GM23338 (cell line): ENCODE data around the gene GADD45B. TPM values are rescaled to one million over a fixed set of nuclear protein-coding genes. Genes with fewer than 3 reads are reported as not detected.

Source experiments
- ATAC-seq: fragments of 200-7000 bp; cut with Tn5 transposase; 3 replicates; pipeline ENCODE4 v1.9.1; 2020
- DNase-seq: peaks from one replicate; pipeline ENCODE4 v3.0.0-alpha.2; 2015; ENCODE audit warnings: low spot score
- H2AFZ ChIP-seq: fragments of 200-600 bp; sonication (generic); 2 replicates; pipeline ENCODE4 v1.8.0; 2016; ENCODE audit warnings: antibody characterized with exemption, mild to moderate bottlenecking, moderate library complexity
- H3F3A ChIP-seq: fragments of 200-600 bp; sonication (generic); replicated peaks from 2 replicates; pipeline ENCODE4 v1.8.0; 2017; ENCODE audit warnings: antibody characterized with exemption, mixed run types, low read depth
- H3K27ac ChIP-seq: fragments of 200-600 bp; sonication (generic); 2 replicates; pipeline ENCODE4 v1.6.1; 2016; ENCODE audit warnings: low read depth
- H3K27me3 ChIP-seq: fragments of 200-600 bp; sonication (generic); 2 replicates; pipeline ENCODE4 v1.8.0; 2016; ENCODE audit warnings: mild to moderate bottlenecking, mixed run types, moderate library complexity; ENCODE audit not compliant: insufficient read depth
- H3K36me3 ChIP-seq: fragments of 200-600 bp; sonication (generic); 2 replicates; pipeline ENCODE4 v1.8.0; 2016; ENCODE audit warnings: mild to moderate bottlenecking; ENCODE audit not compliant: insufficient read depth
- H3K4me1 ChIP-seq: fragments of 200-600 bp; sonication (generic); 2 replicates; pipeline ENCODE4 v1.8.0; 2016; ENCODE audit warnings: mild to moderate bottlenecking, moderate library complexity; ENCODE audit not compliant: insufficient read depth
- H3K4me2 ChIP-seq: fragments of 200-600 bp; sonication (generic); 2 replicates; pipeline ENCODE4 v1.7.1; 2017; ENCODE audit warnings: mixed run types
- H3K4me3 ChIP-seq: fragments of 200-600 bp; sonication (generic); 2 replicates; pipeline ENCODE4 v1.6.1; 2016; ENCODE audit warnings: mixed run types
- H3K79me2 ChIP-seq: fragments of 200-600 bp; sonication (generic); replicated peaks from 2 replicates; pipeline ENCODE4 v1.8.0; 2017; ENCODE audit warnings: mild to moderate bottlenecking; ENCODE audit not compliant: insufficient read depth
- H3K9me2 ChIP-seq: fragments of 200-600 bp; sonication (generic); 2 replicates; pipeline ENCODE4 v1.8.0; 2017; ENCODE audit not compliant: insufficient read depth
- H4K20me1 ChIP-seq: fragments of 200-600 bp; sonication (generic); replicated peaks from 2 replicates; pipeline ENCODE4 v1.8.0; 2017; ENCODE audit warnings: mild to moderate bottlenecking; ENCODE audit not compliant: insufficient read depth
- H3K27ac Mint-ChIP-seq: 2 replicates; pipeline ENCODE4 v1.8.0; 2020; ENCODE audit warnings: inconsistent platforms, mild to moderate bottlenecking, moderate library complexity, mixed read lengths
- H3K27me3 Mint-ChIP-seq: 3 replicates; pipeline ENCODE4 v1.8.0; 2022; ENCODE audit warnings: low read depth, mild to moderate bottlenecking, moderate library complexity, mixed read lengths, inconsistent platforms; ENCODE audit not compliant: insufficient read depth, poor library complexity
- H3K36me3 Mint-ChIP-seq: 3 replicates; pipeline ENCODE4 v1.8.0; 2021; ENCODE audit warnings: low read depth, mild to moderate bottlenecking, inconsistent platforms, moderate library complexity, mixed read lengths
- H3K4me1 Mint-ChIP-seq: 3 replicates; pipeline ENCODE4 v1.8.0; 2020; ENCODE audit warnings: mild to moderate bottlenecking, inconsistent platforms, mixed read lengths
- H3K4me3 Mint-ChIP-seq: 3 replicates; pipeline ENCODE4 v1.8.0; 2021; ENCODE audit warnings: moderate library complexity, mild to moderate bottlenecking, inconsistent platforms, mixed read lengths
- H3K9me3 Mint-ChIP-seq: 3 replicates; pipeline ENCODE4 v1.8.0; 2020; ENCODE audit warnings: moderate library complexity, mild to moderate bottlenecking, inconsistent platforms, mixed read lengths
- CREB1 ChIP-seq: fragments of 250-450 bp; sonication (Bioruptor Pico); IDR thresholded peaks from 2 replicates; pipeline ENCODE4 v1.5.0; 2020; ENCODE audit warnings: low read depth, mild to moderate bottlenecking, moderate library complexity
- EZH2 ChIP-seq: fragments of 200-600 bp; sonication (generic); IDR thresholded peaks from one replicate; pipeline ENCODE4 v1.8.0; 2017; ENCODE audit warnings: antibody characterized with exemption, mild to moderate bottlenecking, low read depth; ENCODE audit not compliant: unreplicated experiment
- EZH2phosphoT487 ChIP-seq: fragments of 200-600 bp; sonication (generic); IDR thresholded peaks from one replicate; pipeline ENCODE4 v1.8.1; 2018; ENCODE audit warnings: antibody characterized with exemption; ENCODE audit not compliant: unreplicated experiment
- JUNB ChIP-seq: IDR thresholded peaks from one replicate; pipeline ENCODE4 v1.6.1; 2016; ENCODE audit warnings: antibody characterized with exemption; ENCODE audit not compliant: unreplicated experiment
- NANOG ChIP-seq: IDR thresholded peaks from 2 replicates; pipeline ENCODE4 v1.6.1; 2016; ENCODE audit warnings: antibody characterized with exemption, borderline replicate concordance
- POLR2AphosphoS5 ChIP-seq: IDR thresholded peaks from 2 replicates; pipeline ENCODE4 v1.6.1; 2016; ENCODE audit warnings: antibody characterized with exemption, low read depth
- STAT1 ChIP-seq: IDR thresholded peaks from one replicate; pipeline ENCODE4 v1.6.1; 2016; ENCODE audit warnings: antibody characterized with exemption; ENCODE audit not compliant: unreplicated experiment
- ZNF114 ChIP-seq: fragments of 250-450 bp; sonication (Bioruptor Pico); IDR thresholded peaks from 2 replicates; pipeline ENCODE4 v1.5.0; 2020; ENCODE audit warnings: mild to moderate bottlenecking, moderate library complexity
- ZNF331 ChIP-seq: fragments of 250-450 bp; sonication (Bioruptor Pico); IDR thresholded peaks from 2 replicates; pipeline ENCODE4 v1.5.0; 2020; ENCODE audit warnings: low read depth, mild to moderate bottlenecking, moderate library complexity
- polyA plus RNA-seq: library from polyadenylated mRNA; unstranded; fragments of >200 nt; fragmentation: Nextera tagmentation; extraction: Ambion mirVana; gene quantifications from 2 replicates; pipeline ENCODE4 v1.2.1, GENCODE V29; 2016
- total RNA-seq: library from RNA; depleted of rRNA; stranded (reverse); fragments of >200 nt; shearing (Covaris generic); gene quantifications from 2 replicates; pipeline ENCODE4 v1.2.3, GENCODE V29; 2014
- TF ChIP-seq, protein P1 (sequence below): IDR thresholded peaks from one replicate; pipeline ENCODE4 v1.6.1; 2018; ENCODE audit warnings: antibody characterized with exemption; ENCODE audit not compliant: unreplicated experiment
- TF ChIP-seq, protein P2 (sequence below), 2 experiments: fragments of 200-600 bp in 1 of 2; sonication (generic) in 1 of 2; conservative IDR thresholded peaks; 2 replicates each; pipeline versions ENCODE4 v1.5.1 to v1.6.1; 2016 to 2017; ENCODE audit warnings: antibody characterized with exemption in 2 of 2, low read depth in 2 of 2, mild to moderate bottlenecking in 2 of 2, moderate library complexity in 1 of 2
- TF ChIP-seq, protein P3 (sequence below): fragments of 250-450 bp; sonication (Bioruptor Pico); IDR thresholded peaks from 2 replicates; pipeline ENCODE4 v1.5.0; 2020; ENCODE audit warnings: mild to moderate bottlenecking, moderate library complexity
- TF ChIP-seq, protein P4 (sequence below): IDR thresholded peaks from 2 replicates; pipeline ENCODE4 v1.6.1; 2016; ENCODE audit warnings: antibody characterized with exemption

The GADD45B gene
- total and polyA plus RNA-seq, 2 experiments from 2014 or later, result 12.3 to 16.6 TPM

DNA sequence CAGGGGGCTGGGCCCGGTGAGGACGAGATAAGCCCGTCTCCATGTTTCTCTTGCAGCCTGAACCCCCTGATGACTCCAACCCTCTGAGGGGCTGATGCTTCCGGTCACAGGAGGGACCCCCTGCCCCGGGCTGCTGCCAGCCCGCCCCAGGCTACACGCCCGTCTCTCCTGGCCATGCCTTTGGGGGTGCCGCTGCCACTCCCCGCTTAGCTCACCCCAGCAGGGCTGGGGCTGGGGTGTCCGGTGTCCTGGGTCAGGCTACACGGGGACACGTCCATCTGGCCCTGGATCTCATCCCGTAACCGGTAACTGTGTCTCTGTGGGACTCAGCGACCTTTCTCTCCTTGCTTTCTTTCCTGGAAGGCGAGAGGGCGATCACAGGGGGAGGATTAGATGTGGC lies 40.8 kb downstream of the GADD45B start:
- no peaks in the 10 kb centered on the region for H3K36me3 Mint-ChIP-seq
- H3K4me1 Mint-ChIP-seq, result peaks cover 5% of the 10 kb centered on the region; the same call in 2 of the 3 replicates
- H3K4me1 ChIP-seq, result no peaks in the 10 kb centered on the region
- no peak overlapping the region for H3K27ac ChIP-seq
- ATAC-seq (no peak), DNase-seq (no peak)
- no peak overlapping the region for H3K4me2 ChIP-seq
- no peaks in the 10 kb centered on the region for H3K9me2 ChIP-seq
- no peaks in the 10 kb centered on the region for H3K27me3 ChIP-seq
- no peaks in the 10 kb centered on the region for H3K36me3 ChIP-seq
- no peak overlapping the region; the same call in 1 of the 2 replicates for H2AFZ ChIP-seq
- TF ChIP-seq EZH2phosphoT487 (no peak), STAT1 (no peak), NANOG (no peak), JUNB (no peak), CREB1 (CRISPR knock-in tag) (no peak), ZNF114 (CRISPR knock-in tag) (no peak), EZH2 (no peak), ZNF331 (CRISPR knock-in tag) (no peak), POLR2AphosphoS5 (no peak)
- TF ChIP-seq, protein P1, sequence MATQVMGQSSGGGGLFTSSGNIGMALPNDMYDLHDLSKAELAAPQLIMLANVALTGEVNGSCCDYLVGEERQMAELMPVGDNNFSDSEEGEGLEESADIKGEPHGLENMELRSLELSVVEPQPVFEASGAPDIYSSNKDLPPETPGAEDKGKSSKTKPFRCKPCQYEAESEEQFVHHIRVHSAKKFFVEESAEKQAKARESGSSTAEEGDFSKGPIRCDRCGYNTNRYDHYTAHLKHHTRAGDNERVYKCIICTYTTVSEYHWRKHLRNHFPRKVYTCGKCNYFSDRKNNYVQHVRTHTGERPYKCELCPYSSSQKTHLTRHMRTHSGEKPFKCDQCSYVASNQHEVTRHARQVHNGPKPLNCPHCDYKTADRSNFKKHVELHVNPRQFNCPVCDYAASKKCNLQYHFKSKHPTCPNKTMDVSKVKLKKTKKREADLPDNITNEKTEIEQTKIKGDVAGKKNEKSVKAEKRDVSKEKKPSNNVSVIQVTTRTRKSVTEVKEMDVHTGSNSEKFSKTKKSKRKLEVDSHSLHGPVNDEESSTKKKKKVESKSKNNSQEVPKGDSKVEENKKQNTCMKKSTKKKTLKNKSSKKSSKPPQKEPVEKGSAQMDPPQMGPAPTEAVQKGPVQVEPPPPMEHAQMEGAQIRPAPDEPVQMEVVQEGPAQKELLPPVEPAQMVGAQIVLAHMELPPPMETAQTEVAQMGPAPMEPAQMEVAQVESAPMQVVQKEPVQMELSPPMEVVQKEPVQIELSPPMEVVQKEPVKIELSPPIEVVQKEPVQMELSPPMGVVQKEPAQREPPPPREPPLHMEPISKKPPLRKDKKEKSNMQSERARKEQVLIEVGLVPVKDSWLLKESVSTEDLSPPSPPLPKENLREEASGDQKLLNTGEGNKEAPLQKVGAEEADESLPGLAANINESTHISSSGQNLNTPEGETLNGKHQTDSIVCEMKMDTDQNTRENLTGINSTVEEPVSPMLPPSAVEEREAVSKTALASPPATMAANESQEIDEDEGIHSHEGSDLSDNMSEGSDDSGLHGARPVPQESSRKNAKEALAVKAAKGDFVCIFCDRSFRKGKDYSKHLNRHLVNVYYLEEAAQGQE, result no peak
- TF ChIP-seq, protein P2, sequence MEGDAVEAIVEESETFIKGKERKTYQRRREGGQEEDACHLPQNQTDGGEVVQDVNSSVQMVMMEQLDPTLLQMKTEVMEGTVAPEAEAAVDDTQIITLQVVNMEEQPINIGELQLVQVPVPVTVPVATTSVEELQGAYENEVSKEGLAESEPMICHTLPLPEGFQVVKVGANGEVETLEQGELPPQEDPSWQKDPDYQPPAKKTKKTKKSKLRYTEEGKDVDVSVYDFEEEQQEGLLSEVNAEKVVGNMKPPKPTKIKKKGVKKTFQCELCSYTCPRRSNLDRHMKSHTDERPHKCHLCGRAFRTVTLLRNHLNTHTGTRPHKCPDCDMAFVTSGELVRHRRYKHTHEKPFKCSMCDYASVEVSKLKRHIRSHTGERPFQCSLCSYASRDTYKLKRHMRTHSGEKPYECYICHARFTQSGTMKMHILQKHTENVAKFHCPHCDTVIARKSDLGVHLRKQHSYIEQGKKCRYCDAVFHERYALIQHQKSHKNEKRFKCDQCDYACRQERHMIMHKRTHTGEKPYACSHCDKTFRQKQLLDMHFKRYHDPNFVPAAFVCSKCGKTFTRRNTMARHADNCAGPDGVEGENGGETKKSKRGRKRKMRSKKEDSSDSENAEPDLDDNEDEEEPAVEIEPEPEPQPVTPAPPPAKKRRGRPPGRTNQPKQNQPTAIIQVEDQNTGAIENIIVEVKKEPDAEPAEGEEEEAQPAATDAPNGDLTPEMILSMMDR (conservative IDR thresholded peaks at IDR 0.05; ENCODE audit: low read depth in 2 of 2), result no peak
- TF ChIP-seq, protein P3, sequence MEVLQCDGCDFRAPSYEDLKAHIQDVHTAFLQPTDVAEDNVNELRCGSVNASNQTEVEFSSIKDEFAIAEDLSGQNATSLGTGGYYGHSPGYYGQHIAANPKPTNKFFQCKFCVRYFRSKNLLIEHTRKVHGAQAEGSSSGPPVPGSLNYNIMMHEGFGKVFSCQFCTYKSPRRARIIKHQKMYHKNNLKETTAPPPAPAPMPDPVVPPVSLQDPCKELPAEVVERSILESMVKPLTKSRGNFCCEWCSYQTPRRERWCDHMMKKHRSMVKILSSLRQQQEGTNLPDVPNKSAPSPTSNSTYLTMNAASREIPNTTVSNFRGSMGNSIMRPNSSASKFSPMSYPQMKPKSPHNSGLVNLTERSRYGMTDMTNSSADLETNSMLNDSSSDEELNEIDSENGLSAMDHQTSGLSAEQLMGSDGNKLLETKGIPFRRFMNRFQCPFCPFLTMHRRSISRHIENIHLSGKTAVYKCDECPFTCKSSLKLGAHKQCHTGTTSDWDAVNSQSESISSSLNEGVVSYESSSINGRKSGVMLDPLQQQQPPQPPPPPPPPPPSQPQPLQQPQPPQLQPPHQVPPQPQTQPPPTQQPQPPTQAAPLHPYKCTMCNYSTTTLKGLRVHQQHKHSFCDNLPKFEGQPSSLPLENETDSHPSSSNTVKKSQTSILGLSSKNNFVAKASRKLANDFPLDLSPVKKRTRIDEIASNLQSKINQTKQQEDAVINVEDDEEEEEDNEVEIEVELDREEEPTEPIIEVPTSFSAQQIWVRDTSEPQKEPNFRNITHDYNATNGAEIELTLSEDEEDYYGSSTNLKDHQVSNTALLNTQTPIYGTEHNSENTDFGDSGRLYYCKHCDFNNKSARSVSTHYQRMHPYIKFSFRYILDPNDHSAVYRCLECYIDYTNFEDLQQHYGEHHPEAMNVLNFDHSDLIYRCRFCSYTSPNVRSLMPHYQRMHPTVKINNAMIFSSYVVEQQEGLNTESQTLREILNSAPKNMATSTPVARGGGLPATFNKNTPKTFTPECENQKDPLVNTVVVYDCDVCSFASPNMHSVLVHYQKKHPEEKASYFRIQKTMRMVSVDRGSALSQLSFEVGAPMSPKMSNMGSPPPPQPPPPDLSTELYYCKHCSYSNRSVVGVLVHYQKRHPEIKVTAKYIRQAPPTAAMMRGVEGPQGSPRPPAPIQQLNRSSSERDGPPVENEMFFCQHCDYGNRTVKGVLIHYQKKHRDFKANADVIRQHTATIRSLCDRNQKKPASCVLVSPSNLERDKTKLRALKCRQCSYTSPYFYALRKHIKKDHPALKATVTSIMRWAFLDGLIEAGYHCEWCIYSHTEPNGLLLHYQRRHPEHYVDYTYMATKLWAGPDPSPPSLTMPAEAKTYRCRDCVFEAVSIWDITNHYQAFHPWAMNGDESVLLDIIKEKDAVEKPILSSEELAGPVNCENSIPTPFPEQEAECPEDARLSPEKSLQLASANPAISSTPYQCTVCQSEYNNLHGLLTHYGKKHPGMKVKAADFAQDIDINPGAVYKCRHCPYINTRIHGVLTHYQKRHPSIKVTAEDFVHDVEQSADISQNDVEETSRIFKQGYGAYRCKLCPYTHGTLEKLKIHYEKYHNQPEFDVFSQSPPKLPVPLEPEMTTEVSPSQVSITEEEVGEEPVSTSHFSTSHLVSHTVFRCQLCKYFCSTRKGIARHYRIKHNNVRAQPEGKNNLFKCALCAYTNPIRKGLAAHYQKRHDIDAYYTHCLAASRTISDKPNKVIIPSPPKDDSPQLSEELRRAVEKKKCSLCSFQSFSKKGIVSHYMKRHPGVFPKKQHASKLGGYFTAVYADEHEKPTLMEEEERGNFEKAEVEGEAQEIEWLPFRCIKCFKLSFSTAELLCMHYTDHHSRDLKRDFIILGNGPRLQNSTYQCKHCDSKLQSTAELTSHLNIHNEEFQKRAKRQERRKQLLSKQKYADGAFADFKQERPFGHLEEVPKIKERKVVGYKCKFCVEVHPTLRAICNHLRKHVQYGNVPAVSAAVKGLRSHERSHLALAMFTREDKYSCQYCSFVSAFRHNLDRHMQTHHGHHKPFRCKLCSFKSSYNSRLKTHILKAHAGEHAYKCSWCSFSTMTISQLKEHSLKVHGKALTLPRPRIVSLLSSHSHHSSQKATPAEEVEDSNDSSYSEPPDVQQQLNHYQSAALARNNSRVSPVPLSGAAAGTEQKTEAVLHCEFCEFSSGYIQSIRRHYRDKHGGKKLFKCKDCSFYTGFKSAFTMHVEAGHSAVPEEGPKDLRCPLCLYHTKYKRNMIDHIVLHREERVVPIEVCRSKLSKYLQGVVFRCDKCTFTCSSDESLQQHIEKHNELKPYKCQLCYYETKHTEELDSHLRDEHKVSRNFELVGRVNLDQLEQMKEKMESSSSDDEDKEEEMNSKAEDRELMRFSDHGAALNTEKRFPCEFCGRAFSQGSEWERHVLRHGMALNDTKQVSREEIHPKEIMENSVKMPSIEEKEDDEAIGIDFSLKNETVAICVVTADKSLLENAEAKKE (CRISPR knock-in tag), result no peak
- TF ChIP-seq, protein P4, sequence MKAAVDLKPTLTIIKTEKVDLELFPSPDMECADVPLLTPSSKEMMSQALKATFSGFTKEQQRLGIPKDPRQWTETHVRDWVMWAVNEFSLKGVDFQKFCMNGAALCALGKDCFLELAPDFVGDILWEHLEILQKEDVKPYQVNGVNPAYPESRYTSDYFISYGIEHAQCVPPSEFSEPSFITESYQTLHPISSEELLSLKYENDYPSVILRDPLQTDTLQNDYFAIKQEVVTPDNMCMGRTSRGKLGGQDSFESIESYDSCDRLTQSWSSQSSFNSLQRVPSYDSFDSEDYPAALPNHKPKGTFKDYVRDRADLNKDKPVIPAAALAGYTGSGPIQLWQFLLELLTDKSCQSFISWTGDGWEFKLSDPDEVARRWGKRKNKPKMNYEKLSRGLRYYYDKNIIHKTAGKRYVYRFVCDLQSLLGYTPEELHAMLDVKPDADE, result no peak
- no peak overlapping the region for H3K27ac Mint-ChIP-seq
- no peaks in the 10 kb centered on the region; the same call in 2 of the 3 replicates for H3K9me3 Mint-ChIP-seq
- H3K4me3 ChIP-seq, result no peak overlapping the region
- H3F3A ChIP-seq, result no peaks in the 10 kb centered on the region
- peaks cover 6% of the 10 kb centered on the region for H3K27me3 Mint-ChIP-seq
- H3K4me3 Mint-ChIP-seq, result no peak overlapping the region; the same call in 2 of the 3 replicates
- H3K79me2 ChIP-seq, result no peaks in the 10 kb centered on the region
- H4K20me1 ChIP-seq, result no peaks in the 10 kb centered on the region
